ENCODE measurements around the gene DNAJC15.

- TF ChIP-seq POLR2AphosphoS5 (IDR thresholded peaks at IDR 0.05), result no peak
- TF ChIP-seq CTCF (IDR thresholded peaks at IDR 0.05), result no peak
- no peak for TF ChIP-seq POLR2A (IDR thresholded peaks at IDR 0.05)
These were observed 133.5 kb downstream of the DNAJC15 start for GRCh38 chr13:43156916-43157315.
